Measurements from ENCODE around the gene CCR4. TPM values are rescaled to one million over a fixed set of nuclear protein-coding genes. Genes with fewer than 3 reads are reported as not detected.
A peak's percentile ranks its signal among the peaks of the same experiment; 100 is the strongest.

Gene CCR4
- total and polyA plus RNA-seq, 9 of the 15 experiments (the other 6 are each of a cell fraction or from before 2014, with no cell fraction given), result 0.04 to 0.47 (median 0.25) TPM; not detected in 1

DNA sequence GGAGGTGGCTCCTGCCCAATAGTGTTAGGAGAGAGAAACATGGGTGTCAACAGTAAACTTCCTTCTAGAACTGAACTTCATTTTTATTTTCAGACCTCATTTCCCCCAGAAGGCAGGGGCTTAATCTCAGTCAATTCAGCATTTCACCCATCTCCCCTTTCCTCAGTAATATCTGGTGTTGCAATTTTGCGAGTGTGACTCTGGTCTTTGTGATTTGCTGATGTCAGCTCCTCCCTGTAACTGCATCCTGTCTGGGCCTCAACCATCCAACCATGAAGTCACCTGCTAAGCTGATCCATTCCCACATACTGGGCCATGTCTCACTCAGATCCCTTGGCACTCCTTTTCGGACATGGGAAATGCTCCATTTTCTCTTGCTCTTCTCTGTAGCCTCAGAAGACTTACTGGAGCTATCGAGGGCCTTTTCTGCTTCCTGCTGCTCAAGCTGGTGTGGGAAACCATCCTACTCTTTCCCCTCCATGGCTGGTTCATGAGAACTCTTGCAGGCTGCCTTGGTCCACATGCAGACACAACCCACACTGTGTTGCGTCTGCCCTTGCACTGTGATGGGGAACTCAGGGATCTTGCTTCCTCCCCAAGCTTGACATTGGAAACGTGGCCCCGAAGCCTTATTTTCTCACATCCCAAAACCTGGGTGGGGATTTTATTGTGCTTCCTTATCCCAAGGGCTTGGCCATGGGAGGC lies 24.6 kb downstream of the CCR4 start:
- 57% methylated on average over 6 of the region's 6 CpGs for WGBS (ENCODE audit: insufficient coverage, low coverage, missing lambda C conversion rate)
- H3K9me1 ChIP-seq (ENCODE audit: control insufficient read depth, insufficient read depth, low read length), result no peaks in the 10 kb centered on the region
- no TSS peak for BruUV-seq (replicated peaks)
- H3K27me3 ChIP-seq (ENCODE audit: control insufficient read depth in 2 of 2, insufficient read depth in 2 of 2, low read length in 2 of 2), result no peaks in the 10 kb centered on the region
- ATAC-seq (peak; percentile 48), DNase-seq (ENCODE audit: extremely low read depth in 1 of 4, low spot score in 3 of 4) (peak in 1 of 4 experiments; percentile 31), FAIRE-seq (no peak)
- H3K4me3 ChIP-seq, result no peak overlapping the region
- H2AFZ ChIP-seq (ENCODE audit: low read depth, low read length), result peak overlapping the region; percentile 12
- no peaks in the 10 kb centered on the region for H3K36me3 ChIP-seq (ENCODE audit: control insufficient read depth, insufficient read depth, low read length)
- no peaks in the 10 kb centered on the region for H4K20me1 ChIP-seq (replicated peaks; ENCODE audit: control insufficient read depth, insufficient read depth, low read length)
- no peaks in the 10 kb centered on the region for H3K9me3 ChIP-seq (replicated peaks; ENCODE audit: control insufficient read depth, insufficient read depth, low read depth, low read length)
- H3K4me2 ChIP-seq (ENCODE audit: insufficient read depth, low read length), result no peak overlapping the region
- H3K4me1 ChIP-seq (replicated peaks in 1 of 2; ENCODE audit: control insufficient read depth in 2 of 2, insufficient read depth in 2 of 2, low read length in 2 of 2), result peaks cover 5 to 25% of the 10 kb centered on the region in 2 experiments; a peak in 4 of 5 replicates
- ChIA-PET POLR2A (interaction anchor here (0.6 to 1.1 kb wide), 4 partner anchors 8 to 121 kb away, joined by 3 to 4 read pairs (median 3); partner anchors contain the start of genes GLB1 and TMPPE), CTCF (ENCODE audit: low intra/inter-chr PET ratio) (no interaction called here)
- H3K27ac ChIP-seq (ENCODE audit: extremely low read depth, low read depth, low read length), result no peak overlapping the region
- H3K79me2 ChIP-seq (ENCODE audit: control insufficient read depth, insufficient read depth, low read length), result no peaks in the 10 kb centered on the region
- intact Hi-C loops (cut with micrococcal nuclease) (no loop called here), in situ Hi-C loops (cut with MboI) (no loop called here)
- no peak overlapping the region for H3K9ac ChIP-seq (ENCODE audit: insufficient read depth in 1 of 2, low read depth in 2 of 2, low read length in 2 of 2)
- TF ChIP-seq, protein P1, sequence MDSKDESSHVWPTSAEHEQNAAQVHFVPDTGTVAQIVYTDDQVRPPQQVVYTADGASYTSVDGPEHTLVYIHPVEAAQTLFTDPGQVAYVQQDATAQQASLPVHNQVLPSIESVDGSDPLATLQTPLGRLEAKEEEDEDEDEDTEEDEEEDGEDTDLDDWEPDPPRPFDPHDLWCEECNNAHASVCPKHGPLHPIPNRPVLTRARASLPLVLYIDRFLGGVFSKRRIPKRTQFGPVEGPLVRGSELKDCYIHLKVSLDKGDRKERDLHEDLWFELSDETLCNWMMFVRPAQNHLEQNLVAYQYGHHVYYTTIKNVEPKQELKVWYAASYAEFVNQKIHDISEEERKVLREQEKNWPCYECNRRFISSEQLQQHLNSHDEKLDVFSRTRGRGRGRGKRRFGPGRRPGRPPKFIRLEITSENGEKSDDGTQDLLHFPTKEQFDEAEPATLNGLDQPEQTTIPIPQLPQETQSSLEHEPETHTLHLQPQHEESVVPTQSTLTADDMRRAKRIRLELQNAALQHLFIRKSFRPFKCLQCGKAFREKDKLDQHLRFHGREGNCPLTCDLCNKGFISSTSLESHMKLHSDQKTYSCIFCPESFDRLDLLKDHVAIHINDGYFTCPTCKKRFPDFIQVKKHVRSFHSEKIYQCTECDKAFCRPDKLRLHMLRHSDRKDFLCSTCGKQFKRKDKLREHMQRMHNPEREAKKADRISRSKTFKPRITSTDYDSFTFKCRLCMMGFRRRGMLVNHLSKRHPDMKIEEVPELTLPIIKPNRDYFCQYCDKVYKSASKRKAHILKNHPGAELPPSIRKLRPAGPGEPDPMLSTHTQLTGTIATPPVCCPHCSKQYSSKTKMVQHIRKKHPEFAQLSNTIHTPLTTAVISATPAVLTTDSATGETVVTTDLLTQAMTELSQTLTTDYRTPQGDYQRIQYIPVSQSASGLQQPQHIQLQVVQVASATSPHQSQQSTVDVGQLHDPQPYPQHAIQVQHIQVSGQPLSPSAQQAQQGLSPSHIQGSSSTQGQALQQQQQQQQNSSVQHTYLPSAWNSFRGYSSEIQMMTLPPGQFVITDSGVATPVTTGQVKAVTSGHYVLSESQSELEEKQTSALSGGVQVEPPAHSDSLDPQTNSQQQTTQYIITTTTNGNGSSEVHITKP (IDR thresholded peaks at IDR 0.05; ENCODE audit: partially characterized antibody), result no peak
- TF ChIP-seq RAD51 (IDR thresholded peaks at IDR 0.05; ENCODE audit: borderline replicate concordance, low read depth) (no peak), CTBP1 (IDR thresholded peaks at IDR 0.05; ENCODE audit: borderline replicate concordance) (0 out of 2 replicates have a peak, but pooled peaks have one; percentile 17), CREM (IDR thresholded peaks at IDR 0.05; ENCODE audit: low read depth) (no peak), ZEB2 (IDR thresholded peaks at IDR 0.05) (no peak), SIRT6 (IDR thresholded peaks at IDR 0.05; ENCODE audit: low read depth, low read length) (no peak), RBM22 (IDR thresholded peaks at IDR 0.05; ENCODE audit: low read depth, low read length, poor library complexity, severe bottlenecking) (no peak), MAFF (IDR thresholded peaks at IDR 0.05; ENCODE audit: low read length) (peak; percentile 70), CEBPB (tag; IDR thresholded peaks at IDR 0.05) (peak; percentile 46; the same call in 1 of the 2 replicates), CXXC5 (CRISPR knock-in tag; IDR thresholded peaks at IDR 0.05) (peak; percentile 40)
- TF ChIP-seq, protein P2, sequence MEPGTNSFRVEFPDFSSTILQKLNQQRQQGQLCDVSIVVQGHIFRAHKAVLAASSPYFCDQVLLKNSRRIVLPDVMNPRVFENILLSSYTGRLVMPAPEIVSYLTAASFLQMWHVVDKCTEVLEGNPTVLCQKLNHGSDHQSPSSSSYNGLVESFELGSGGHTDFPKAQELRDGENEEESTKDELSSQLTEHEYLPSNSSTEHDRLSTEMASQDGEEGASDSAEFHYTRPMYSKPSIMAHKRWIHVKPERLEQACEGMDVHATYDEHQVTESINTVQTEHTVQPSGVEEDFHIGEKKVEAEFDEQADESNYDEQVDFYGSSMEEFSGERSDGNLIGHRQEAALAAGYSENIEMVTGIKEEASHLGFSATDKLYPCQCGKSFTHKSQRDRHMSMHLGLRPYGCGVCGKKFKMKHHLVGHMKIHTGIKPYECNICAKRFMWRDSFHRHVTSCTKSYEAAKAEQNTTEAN (CRISPR knock-in tag; IDR thresholded peaks at IDR 0.05), result no peak
- TF ChIP-seq, protein P3, sequence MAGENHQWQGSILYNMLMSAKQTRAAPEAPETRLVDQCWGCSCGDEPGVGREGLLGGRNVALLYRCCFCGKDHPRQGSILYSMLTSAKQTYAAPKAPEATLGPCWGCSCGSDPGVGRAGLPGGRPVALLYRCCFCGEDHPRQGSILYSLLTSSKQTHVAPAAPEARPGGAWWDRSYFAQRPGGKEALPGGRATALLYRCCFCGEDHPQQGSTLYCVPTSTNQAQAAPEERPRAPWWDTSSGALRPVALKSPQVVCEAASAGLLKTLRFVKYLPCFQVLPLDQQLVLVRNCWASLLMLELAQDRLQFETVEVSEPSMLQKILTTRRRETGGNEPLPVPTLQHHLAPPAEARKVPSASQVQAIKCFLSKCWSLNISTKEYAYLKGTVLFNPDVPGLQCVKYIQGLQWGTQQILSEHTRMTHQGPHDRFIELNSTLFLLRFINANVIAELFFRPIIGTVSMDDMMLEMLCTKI (IDR thresholded peaks at IDR 0.05; ENCODE audit: partially characterized antibody), result no peak
- TF ChIP-seq, protein P4, sequence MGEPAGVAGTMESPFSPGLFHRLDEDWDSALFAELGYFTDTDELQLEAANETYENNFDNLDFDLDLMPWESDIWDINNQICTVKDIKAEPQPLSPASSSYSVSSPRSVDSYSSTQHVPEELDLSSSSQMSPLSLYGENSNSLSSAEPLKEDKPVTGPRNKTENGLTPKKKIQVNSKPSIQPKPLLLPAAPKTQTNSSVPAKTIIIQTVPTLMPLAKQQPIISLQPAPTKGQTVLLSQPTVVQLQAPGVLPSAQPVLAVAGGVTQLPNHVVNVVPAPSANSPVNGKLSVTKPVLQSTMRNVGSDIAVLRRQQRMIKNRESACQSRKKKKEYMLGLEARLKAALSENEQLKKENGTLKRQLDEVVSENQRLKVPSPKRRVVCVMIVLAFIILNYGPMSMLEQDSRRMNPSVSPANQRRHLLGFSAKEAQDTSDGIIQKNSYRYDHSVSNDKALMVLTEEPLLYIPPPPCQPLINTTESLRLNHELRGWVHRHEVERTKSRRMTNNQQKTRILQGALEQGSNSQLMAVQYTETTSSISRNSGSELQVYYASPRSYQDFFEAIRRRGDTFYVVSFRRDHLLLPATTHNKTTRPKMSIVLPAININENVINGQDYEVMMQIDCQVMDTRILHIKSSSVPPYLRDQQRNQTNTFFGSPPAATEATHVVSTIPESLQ (CRISPR knock-in tag; IDR thresholded peaks at IDR 0.05), result no peak

All from K562 (cell line).